MM.1S (cell line): ENCODE results near the gene DNAJA1.

Experiments used
- DNase-seq: peaks from one replicate; pipeline ENCODE4 v3.0.0-alpha.2; 2015
- H2AFZ ChIP-seq: fragments of 300-600 bp; sonication (generic); 2 replicates; pipeline ENCODE4 v1.6.0; 2016; ENCODE audit warnings: antibody characterized with exemption, low read length
- H3F3A ChIP-seq: fragments of 300-600 bp; sonication (generic); 2 replicates; pipeline ENCODE4 v1.6.1; 2016; ENCODE audit warnings: mild to moderate bottlenecking, antibody characterized with exemption, low read length, moderate library complexity, mixed read lengths; ENCODE audit not compliant: insufficient read depth
- H3K27ac ChIP-seq: fragments of 300-600 bp; sonication (generic); 2 replicates; pipeline ENCODE4 v1.5.1; 2016; ENCODE audit warnings: mild to moderate bottlenecking, low read length
- H3K27me3 ChIP-seq: fragments of 300-600 bp; sonication (generic); replicated peaks from 2 replicates; pipeline ENCODE4 v1.6.0; 2016; ENCODE audit warnings: low read length; ENCODE audit not compliant: insufficient read depth
- H3K36me3 ChIP-seq: fragments of 300-600 bp; sonication (generic); replicated peaks from 2 replicates; pipeline ENCODE4 v1.6.1; 2016; ENCODE audit warnings: mild to moderate bottlenecking, low read length, mixed read lengths; ENCODE audit not compliant: insufficient read depth
- H3K4me1 ChIP-seq: fragments of 300-600 bp; sonication (generic); 2 replicates; pipeline ENCODE4 v1.6.1; 2016; ENCODE audit warnings: low read length, mixed read lengths
- H3K4me2 ChIP-seq: fragments of 300-600 bp; sonication (generic); 2 replicates; pipeline ENCODE4 v1.6.0; 2016; ENCODE audit warnings: low read depth, low read length
- H3K4me3 ChIP-seq: fragments of 300-600 bp; sonication (generic); 2 replicates; pipeline ENCODE4 v1.5.1; 2016; ENCODE audit warnings: low read length, mixed read lengths
- H3K79me2 ChIP-seq: fragments of 300-600 bp; sonication (generic); 2 replicates; pipeline ENCODE4 v1.6.1; 2016; ENCODE audit warnings: mixed run types, low read length, mixed read lengths
- H3K9ac ChIP-seq: fragments of 300-600 bp; sonication (generic); 2 replicates; pipeline ENCODE4 v1.6.1; 2016; ENCODE audit warnings: low read length, mixed read lengths
- H3K9me2 ChIP-seq: fragments of 300-600 bp; sonication (generic); replicated peaks from 2 replicates; pipeline ENCODE4 v1.6.1; 2016; ENCODE audit warnings: mild to moderate bottlenecking, low read length, mixed read lengths; ENCODE audit not compliant: insufficient read depth
- H3K9me3 ChIP-seq: fragments of 300-600 bp; sonication (generic); replicated peaks from 2 replicates; pipeline ENCODE4 v1.6.1; 2016; ENCODE audit warnings: mild to moderate bottlenecking, low read length, mixed read lengths; ENCODE audit not compliant: insufficient read depth
- H4K20me1 ChIP-seq: fragments of 300-600 bp; sonication (generic); 2 replicates; pipeline ENCODE4 v1.6.1; 2016; ENCODE audit warnings: mild to moderate bottlenecking, low read length, moderate library complexity, mixed read lengths; ENCODE audit not compliant: insufficient read depth
- CTCF ChIP-seq: fragments of 300-600 bp; sonication (generic); IDR thresholded peaks from 2 replicates; pipeline ENCODE4 v1.5.1; 2016; ENCODE audit warnings: antibody characterized with exemption, low read length, mixed read lengths
- EZH2 ChIP-seq: fragments of 300-600 bp; sonication (generic); optimal IDR thresholded peaks from 2 replicates; pipeline ENCODE3; 2017; ENCODE audit warnings: low read depth, mild to moderate bottlenecking, antibody characterized with exemption, low read length, mixed read lengths
- EZH2phosphoT487 ChIP-seq: fragments of 300-600 bp; sonication (generic); IDR thresholded peaks from 2 replicates; pipeline ENCODE4 v1.6.1; 2018; ENCODE audit warnings: antibody characterized with exemption, low read length

Gene DNAJA1

GRCh38 chr9:33023661-33024060 is 1.4 kb upstream of the DNAJA1 start:
- peaks cover 67% of the 10 kb centered on the region for H3K79me2 ChIP-seq
- H3K9me2 ChIP-seq = no peaks in the 10 kb centered on the region
- no peak overlapping the region for H2AFZ ChIP-seq
- no peak for DNase-seq
- no peak overlapping the region for H3K27ac ChIP-seq
- peaks cover 22% of the 10 kb centered on the region for H3K4me1 ChIP-seq
- H3K27me3 ChIP-seq = no peaks in the 10 kb centered on the region
- no peak overlapping the region for H3K9ac ChIP-seq
- TF ChIP-seq EZH2 = no peak
- H3F3A ChIP-seq = no peaks in the 10 kb centered on the region
- H4K20me1 ChIP-seq = peaks cover 22% of the 10 kb centered on the region
- H3K9me3 ChIP-seq = no peaks in the 10 kb centered on the region
- peaks cover 6% of the 10 kb centered on the region; the same call in 1 of the 2 replicates for H3K36me3 ChIP-seq
- peak overlapping the region; percentile 99; the same call in 1 of the 2 replicates for H3K4me3 ChIP-seq
- peak overlapping the region; percentile 90 for H3K4me2 ChIP-seq

GRCh38 chr9:33024126-33024965 is 727 bp upstream of the DNAJA1 start:
- Histone ChIP-seq H3K4me3 (peak overlapping the region; percentile 99), H3F3A (no peaks in the 10 kb centered on the region), H3K79me2 (peaks cover 74% of the 10 kb centered on the region), H3K36me3 (peaks cover 13% of the 10 kb centered on the region; the same call in 1 of the 2 replicates), H3K9me3 (no peaks in the 10 kb centered on the region), H2AFZ (peak overlapping the region; percentile 79), H3K27me3 (no peaks in the 10 kb centered on the region), H3K9ac (peak overlapping the region; percentile 98), H3K4me2 (peak overlapping the region; percentile 90), H3K9me2 (no peaks in the 10 kb centered on the region), H4K20me1 (peaks cover 29% of the 10 kb centered on the region), H3K27ac (peak overlapping the region; percentile 93; the same call in 1 of the 2 replicates), H3K4me1 (peaks cover 29% of the 10 kb centered on the region)
- peak; percentile 48 for DNase-seq
- TF ChIP-seq EZH2phosphoT487 (no peak), EZH2 (no peak), CTCF (no peak)

DNA sequence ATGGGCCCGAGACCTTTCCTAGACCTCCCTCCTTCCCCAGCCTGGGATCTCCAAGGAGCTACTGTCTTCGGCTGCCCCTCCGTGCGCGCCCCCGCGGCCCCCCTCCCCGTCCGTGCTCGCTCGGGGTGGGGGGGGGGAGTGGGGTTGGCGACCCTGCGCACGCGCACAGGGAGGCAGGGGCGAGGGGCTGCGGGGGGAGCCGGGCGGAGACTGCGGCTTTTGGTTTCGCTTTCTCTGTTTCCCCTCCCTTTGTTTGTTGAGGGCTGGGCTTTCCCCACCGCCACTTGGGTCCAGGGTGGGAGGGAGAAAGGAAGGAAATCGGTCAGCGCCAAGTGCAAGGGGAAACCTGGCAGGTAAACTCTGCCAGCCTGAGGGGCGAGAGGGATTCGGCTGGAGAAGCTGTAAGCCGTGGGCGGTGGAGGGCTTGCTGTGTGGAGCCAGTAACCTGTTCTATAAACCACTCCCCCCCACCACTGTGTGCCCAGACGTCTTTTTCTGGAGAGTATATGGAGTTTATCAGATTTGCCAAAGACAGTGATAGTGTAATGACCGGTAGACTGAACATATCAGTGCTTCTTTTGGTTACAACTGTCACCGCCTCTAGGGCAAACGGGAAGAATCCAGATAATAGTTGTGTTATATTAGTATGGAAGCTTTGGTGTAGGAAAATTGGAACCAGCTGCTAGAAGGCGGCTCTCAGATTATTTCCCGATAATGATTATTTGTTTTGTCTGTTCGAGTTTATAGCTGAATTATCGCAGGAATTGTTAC is 684 bp downstream of the DNAJA1 start:
- peak overlapping the region; percentile 98 for H3K9ac ChIP-seq
- H3K4me2 ChIP-seq = peak overlapping the region; percentile 70
- peak overlapping the region; percentile 93 for H3K27ac ChIP-seq
- H3K9me2 ChIP-seq = no peaks in the 10 kb centered on the region
- no peaks in the 10 kb centered on the region for H3F3A ChIP-seq
- H3K36me3 ChIP-seq = peaks cover 16% of the 10 kb centered on the region; the same call in 1 of the 2 replicates
- H3K4me1 ChIP-seq = peaks cover 30% of the 10 kb centered on the region
- H3K4me3 ChIP-seq = peak overlapping the region; percentile 99
- no peaks in the 10 kb centered on the region for H3K9me3 ChIP-seq
- TF ChIP-seq EZH2phosphoT487 = no peak
- TF ChIP-seq EZH2 = no peak
- TF ChIP-seq CTCF = no peak
- H3K79me2 ChIP-seq = peaks cover 88% of the 10 kb centered on the region
- H2AFZ ChIP-seq = 0 out of 2 replicates have a peak overlapping the region, but pooled peaks have one; percentile 37
- DNase-seq = peak; percentile 74
- H3K27me3 ChIP-seq = no peaks in the 10 kb centered on the region
- H4K20me1 ChIP-seq = peaks cover 40% of the 10 kb centered on the region
